SK-N-SH (cell line): ENCODE measurements around the gene MUC2. TPM values are rescaled to one million over a fixed set of nuclear protein-coding genes. Genes with fewer than 3 reads are reported as not detected.

Source experiments
- CTCF ChIA-PET: fragments of 300-600, 350-600 bp; formaldehyde crosslinking; extraction: SDS; loops from one replicate; lab custom pipeline; 2021; lab: Yijun Ruan, JAX
- POLR2A ChIA-PET: fragments of 350-600 bp; sonication (Branson Sonifier 250); formaldehyde crosslinking; extraction: SDS; loops from one replicate; lab custom pipeline; 2020; ENCODE audit warnings: antibody characterized with exemption, inconsistent platforms; lab: Yijun Ruan, JAX
- DNase-seq: peaks from one replicate; pipeline ENCODE4 v3.0.0; 2012
- H2AFZ ChIP-seq: fragments of 200-600 bp; sonication (generic); 2 replicates; pipeline ENCODE4 v1.8.1; 2016; ENCODE audit warnings: antibody characterized with exemption, mild to moderate bottlenecking, low read depth
- H3F3A ChIP-seq: fragments of 200-600 bp; sonication (generic); replicated peaks from 2 replicates; pipeline ENCODE3; 2016; ENCODE audit warnings: antibody characterized with exemption, mild to moderate bottlenecking; ENCODE audit not compliant: insufficient read depth
- H3K27ac ChIP-seq, 2 experiments: fragments of 200-500 bp in 1 of 2; fragments of 200-600 bp in 1 of 2; sonication (Bioruptor generic) in 1 of 2; sonication (generic), shearing (Covaris generic) in 1 of 2; 2 replicates each; pipeline versions ENCODE4 v1.5.1 to v1.6.1; 2014 to 2016; ENCODE audit warnings: low read depth in 2 of 2, inconsistent platforms in 1 of 2, low read length in 1 of 2, mild to moderate bottlenecking in 1 of 2, mixed read lengths in 1 of 2
- H3K27me3 ChIP-seq: fragments of 200-600 bp; sonication (generic), shearing (Covaris generic); 2 replicates; pipeline ENCODE4 v1.6.1; 2016; ENCODE audit warnings: mixed run types; ENCODE audit not compliant: insufficient read depth
- H3K36me3 ChIP-seq, 2 experiments: fragments of 200-500 bp in 1 of 2; fragments of 200-600 bp in 1 of 2; sonication (Bioruptor generic) in 1 of 2; sonication (generic) in 1 of 2; replicated peaks in 1 of 2; 2 replicates each; pipeline versions ENCODE3 to v1.5.1; 2014 to 2016; ENCODE audit warnings: low read length in 1 of 2, mild to moderate bottlenecking in 1 of 2; ENCODE audit not compliant: insufficient read depth in 2 of 2, control insufficient read depth in 1 of 2
- H3K4me1 ChIP-seq, 2 experiments: fragments of 200-500 bp in 1 of 2; fragments of 200-600 bp in 1 of 2; sonication (Bioruptor generic) in 1 of 2; sonication (generic), shearing (Covaris generic) in 1 of 2; 2 replicates each; pipeline versions ENCODE4 v1.5.1 to v1.6.1; 2014 to 2016; ENCODE audit warnings: low read depth in 1 of 2, low read length in 1 of 2, mixed run types in 1 of 2; ENCODE audit not compliant: insufficient read depth in 2 of 2, control insufficient read depth in 1 of 2
- H3K4me2 ChIP-seq: fragments of 200-600 bp; sonication (generic), shearing (Covaris generic); 2 replicates; pipeline ENCODE4 v1.6.1; 2017; ENCODE audit warnings: mixed run types
- H3K4me3 ChIP-seq, 2 experiments: fragments of 200-500 bp in 1 of 2; fragments of 200-600 bp in 1 of 2; sonication (Bioruptor generic) in 1 of 2; sonication (generic), shearing (Covaris generic) in 1 of 2; 2 replicates each; pipeline versions ENCODE4 v1.5.1 to v1.8.1; 2014 to 2016; ENCODE audit warnings: low read depth in 2 of 2, inconsistent platforms in 1 of 2, low read length in 1 of 2, mild to moderate bottlenecking in 1 of 2, mixed read lengths in 1 of 2, moderate library complexity in 1 of 2
- H3K79me2 ChIP-seq: fragments of 200-600 bp; sonication (generic); 2 replicates; pipeline ENCODE4 v1.8.1; 2017; ENCODE audit warnings: mild to moderate bottlenecking; ENCODE audit not compliant: insufficient read depth
- H3K9ac ChIP-seq: fragments of 200-600 bp; sonication (generic); 2 replicates; pipeline ENCODE4 v1.6.1; 2017; ENCODE audit warnings: mixed run types
- H3K9me2 ChIP-seq: fragments of 200-600 bp; sonication (generic); 2 replicates; pipeline ENCODE4 v1.6.1; 2017; ENCODE audit warnings: mixed run types
- H3K9me3 ChIP-seq: fragments of 200-600 bp; sonication (generic); 2 replicates; pipeline ENCODE4 v1.6.1; 2017; ENCODE audit warnings: mixed run types, mild to moderate bottlenecking, moderate library complexity
- H4K20me1 ChIP-seq: fragments of 200-600 bp; sonication (generic); 2 replicates; pipeline ENCODE4 v1.6.1; 2017; ENCODE audit warnings: mild to moderate bottlenecking, mixed run types; ENCODE audit not compliant: insufficient read depth
- CHD2 ChIP-seq: fragments of 150-350 bp; IDR thresholded peaks from 2 replicates; pipeline ENCODE4 v1.6.1; 2018; ENCODE audit warnings: low read length; ENCODE audit not compliant: partially characterized antibody
- FOXJ3 ChIP-seq: sonication (generic); formaldehyde crosslinking; IDR thresholded peaks from 2 replicates; pipeline ENCODE4 v1.5.1; 2020; ENCODE audit warnings: mild to moderate bottlenecking, missing genetic modification reagents
- GABPA ChIP-seq: IDR thresholded peaks from 2 replicates; pipeline ENCODE4 v1.4.0; 2012; ENCODE audit warnings: low read depth, mild to moderate bottlenecking
- GATA2 ChIP-seq: sonication (generic); formaldehyde crosslinking; IDR thresholded peaks from 2 replicates; pipeline ENCODE4 v1.5.0; 2020; ENCODE audit warnings: mild to moderate bottlenecking, missing genetic modification reagents
- JUND ChIP-seq: IDR thresholded peaks from 2 replicates; pipeline ENCODE4 v1.4.0; 2012
- MEF2A ChIP-seq: IDR thresholded peaks from 2 replicates; pipeline ENCODE4 v1.4.0; 2012; ENCODE audit warnings: low read depth, borderline replicate concordance
- NRF1 ChIP-seq: IDR thresholded peaks from 2 replicates; pipeline ENCODE4 v1.6.1; 2012; ENCODE audit warnings: low read depth, mild to moderate bottlenecking, low read length
- RFX5 ChIP-seq: IDR thresholded peaks from 2 replicates; pipeline ENCODE4 v1.6.1; 2012; ENCODE audit warnings: mild to moderate bottlenecking, improper control_type of control experiment, low read length
- RXRA ChIP-seq: IDR thresholded peaks from 2 replicates; pipeline ENCODE4 v1.4.0; 2012; ENCODE audit warnings: low read depth, mild to moderate bottlenecking, borderline replicate concordance
- TAF1 ChIP-seq: IDR thresholded peaks from 2 replicates; pipeline ENCODE4 v1.6.1; 2012; ENCODE audit warnings: low read depth, mild to moderate bottlenecking, low read length, moderate library complexity, borderline replicate concordance
- TCF12 ChIP-seq: IDR thresholded peaks from 2 replicates; pipeline ENCODE4 v1.4.0; 2012
- TEAD4 ChIP-seq: IDR thresholded peaks from 2 replicates; pipeline ENCODE4 v1.4.0; 2012; ENCODE audit warnings: mild to moderate bottlenecking, borderline replicate concordance; ENCODE audit not compliant: insufficient read depth
- WGBS: methylation state at CpG from one replicate; pipeline ENCODE4 v1.1.6; 2017; ENCODE audit warnings: low lambda C conversion rate; 5-methylcytosine and 5-hydroxymethylcytosine counted together
- polyA plus RNA-seq, 3 experiments: library from polyadenylated mRNA; depleted of rRNA; stranded (reverse); fragments of >200 nt; gene quantifications; 2 replicates each; pipeline ENCODE4 v1.2.3, GENCODE V29; 2012
- TF ChIP-seq, protein P1 (sequence below): IDR thresholded peaks from 2 replicates; pipeline ENCODE4 v1.4.0; 2012; ENCODE audit warnings: low read depth, borderline replicate concordance
- TF ChIP-seq, protein P2 (sequence below): fragments of 150-350 bp; IDR thresholded peaks from 2 replicates; pipeline ENCODE4 v1.6.1; 2016; ENCODE audit warnings: mild to moderate bottlenecking, low read depth, low read length
- TF ChIP-seq, protein P3 (sequence below): IDR thresholded peaks from 2 replicates; pipeline ENCODE4; 2012
- TF ChIP-seq, protein P4 (sequence below): IDR thresholded peaks from 2 replicates; pipeline ENCODE4 v1.4.0; 2012; ENCODE audit warnings: low read depth, borderline replicate concordance
- TF ChIP-seq, protein P5 (sequence below): IDR thresholded peaks from 2 replicates; pipeline ENCODE4 v1.6.1; 2012; ENCODE audit warnings: mild to moderate bottlenecking, low read depth, low read length, moderate library complexity

MUC2 gene
- polyA plus RNA-seq, 1 of the 3 experiments (the other 2 are of a cell fraction) = not detected

DNA sequence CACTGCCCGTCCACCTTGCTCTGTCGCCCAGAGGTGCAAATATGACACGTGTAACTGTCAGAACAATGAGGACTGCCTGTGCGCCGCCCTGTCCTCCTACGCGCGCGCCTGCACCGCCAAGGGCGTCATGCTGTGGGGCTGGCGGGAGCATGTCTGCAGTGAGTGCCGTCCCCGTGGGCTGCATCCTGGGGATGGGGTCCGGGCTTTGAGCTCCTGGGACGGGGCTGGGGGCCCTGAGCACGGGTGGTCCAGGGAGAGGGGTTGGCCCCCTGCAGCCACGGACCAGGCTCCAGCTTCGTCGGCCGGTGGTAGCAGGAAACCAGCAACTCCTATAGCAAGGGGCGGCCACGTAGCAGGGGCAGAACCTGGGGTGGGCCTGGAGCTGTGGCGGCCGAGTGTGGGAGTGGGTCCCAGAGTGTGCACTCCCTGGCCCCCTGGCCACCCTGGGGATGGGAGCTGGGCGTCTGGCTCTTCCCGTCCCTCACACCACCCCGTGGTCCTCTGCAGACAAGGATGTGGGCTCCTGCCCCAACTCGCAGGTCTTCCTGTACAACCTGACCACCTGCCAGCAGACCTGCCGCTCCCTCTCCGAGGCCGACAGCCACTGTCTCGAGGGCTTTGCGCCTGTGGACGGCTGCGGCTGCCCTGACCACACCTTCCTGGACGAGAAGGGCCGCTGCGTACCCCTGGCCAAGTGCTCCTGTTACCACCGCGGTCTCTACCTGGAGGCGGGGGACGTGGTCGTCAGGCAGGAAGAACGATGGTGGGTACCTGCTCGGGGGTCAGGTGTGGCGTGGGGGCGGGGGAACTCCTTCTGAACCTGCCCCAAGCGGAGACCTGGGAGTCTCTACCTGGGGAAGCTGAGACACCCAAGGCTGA, 10.1 kb downstream of the MUC2 start:
- no peak overlapping the region for H3K9ac ChIP-seq
- no peaks in the 10 kb centered on the region for H3K4me1 ChIP-seq
- H3K9me2 ChIP-seq = no peaks in the 10 kb centered on the region
- CTCF ChIA-PET = no interaction called here
- H3K4me3 ChIP-seq = no peak overlapping the region
- no peaks in the 10 kb centered on the region for H3K36me3 ChIP-seq
- POLR2A ChIA-PET = no interaction called here
- WGBS = 60% methylated on average over 30 of the region's 49 CpGs
- no peaks in the 10 kb centered on the region for H4K20me1 ChIP-seq
- H2AFZ ChIP-seq = no peak overlapping the region
- no peak for DNase-seq
- no peaks in the 10 kb centered on the region for H3K79me2 ChIP-seq
- no peak overlapping the region for H3K27ac ChIP-seq
- H3K27me3 ChIP-seq = no peaks in the 10 kb centered on the region; the same call in 1 of the 2 replicates
- H3F3A ChIP-seq = no peaks in the 10 kb centered on the region
- H3K4me2 ChIP-seq = no peak overlapping the region
- TF ChIP-seq MEF2A (no peak), TEAD4 (no peak), RFX5 (no peak), TCF12 (no peak), FOXJ3 (CRISPR knock-in tag) (no peak), JUND (no peak), TAF1 (no peak), RXRA (no peak), CHD2 (no peak), GABPA (no peak), NRF1 (no peak), GATA2 (CRISPR knock-in tag) (no peak)
- TF ChIP-seq, protein P1, sequence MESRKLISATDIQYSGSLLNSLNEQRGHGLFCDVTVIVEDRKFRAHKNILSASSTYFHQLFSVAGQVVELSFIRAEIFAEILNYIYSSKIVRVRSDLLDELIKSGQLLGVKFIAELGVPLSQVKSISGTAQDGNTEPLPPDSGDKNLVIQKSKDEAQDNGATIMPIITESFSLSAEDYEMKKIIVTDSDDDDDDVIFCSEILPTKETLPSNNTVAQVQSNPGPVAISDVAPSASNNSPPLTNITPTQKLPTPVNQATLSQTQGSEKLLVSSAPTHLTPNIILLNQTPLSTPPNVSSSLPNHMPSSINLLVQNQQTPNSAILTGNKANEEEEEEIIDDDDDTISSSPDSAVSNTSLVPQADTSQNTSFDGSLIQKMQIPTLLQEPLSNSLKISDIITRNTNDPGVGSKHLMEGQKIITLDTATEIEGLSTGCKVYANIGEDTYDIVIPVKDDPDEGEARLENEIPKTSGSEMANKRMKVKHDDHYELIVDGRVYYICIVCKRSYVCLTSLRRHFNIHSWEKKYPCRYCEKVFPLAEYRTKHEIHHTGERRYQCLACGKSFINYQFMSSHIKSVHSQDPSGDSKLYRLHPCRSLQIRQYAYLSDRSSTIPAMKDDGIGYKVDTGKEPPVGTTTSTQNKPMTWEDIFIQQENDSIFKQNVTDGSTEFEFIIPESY = no peak
- TF ChIP-seq, protein P2, sequence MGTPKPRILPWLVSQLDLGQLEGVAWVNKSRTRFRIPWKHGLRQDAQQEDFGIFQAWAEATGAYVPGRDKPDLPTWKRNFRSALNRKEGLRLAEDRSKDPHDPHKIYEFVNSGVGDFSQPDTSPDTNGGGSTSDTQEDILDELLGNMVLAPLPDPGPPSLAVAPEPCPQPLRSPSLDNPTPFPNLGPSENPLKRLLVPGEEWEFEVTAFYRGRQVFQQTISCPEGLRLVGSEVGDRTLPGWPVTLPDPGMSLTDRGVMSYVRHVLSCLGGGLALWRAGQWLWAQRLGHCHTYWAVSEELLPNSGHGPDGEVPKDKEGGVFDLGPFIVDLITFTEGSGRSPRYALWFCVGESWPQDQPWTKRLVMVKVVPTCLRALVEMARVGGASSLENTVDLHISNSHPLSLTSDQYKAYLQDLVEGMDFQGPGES = no peak
- TF ChIP-seq, protein P3, sequence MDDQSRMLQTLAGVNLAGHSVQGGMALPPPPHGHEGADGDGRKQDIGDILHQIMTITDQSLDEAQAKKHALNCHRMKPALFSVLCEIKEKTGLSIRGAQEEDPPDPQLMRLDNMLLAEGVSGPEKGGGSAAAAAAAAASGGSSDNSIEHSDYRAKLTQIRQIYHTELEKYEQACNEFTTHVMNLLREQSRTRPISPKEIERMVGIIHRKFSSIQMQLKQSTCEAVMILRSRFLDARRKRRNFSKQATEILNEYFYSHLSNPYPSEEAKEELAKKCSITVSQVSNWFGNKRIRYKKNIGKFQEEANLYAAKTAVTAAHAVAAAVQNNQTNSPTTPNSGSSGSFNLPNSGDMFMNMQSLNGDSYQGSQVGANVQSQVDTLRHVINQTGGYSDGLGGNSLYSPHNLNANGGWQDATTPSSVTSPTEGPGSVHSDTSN = no peak
- TF ChIP-seq, protein P4, sequence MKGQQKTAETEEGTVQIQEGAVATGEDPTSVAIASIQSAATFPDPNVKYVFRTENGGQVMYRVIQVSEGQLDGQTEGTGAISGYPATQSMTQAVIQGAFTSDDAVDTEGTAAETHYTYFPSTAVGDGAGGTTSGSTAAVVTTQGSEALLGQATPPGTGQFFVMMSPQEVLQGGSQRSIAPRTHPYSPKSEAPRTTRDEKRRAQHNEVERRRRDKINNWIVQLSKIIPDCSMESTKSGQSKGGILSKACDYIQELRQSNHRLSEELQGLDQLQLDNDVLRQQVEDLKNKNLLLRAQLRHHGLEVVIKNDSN = no peak
- TF ChIP-seq, protein P5, sequence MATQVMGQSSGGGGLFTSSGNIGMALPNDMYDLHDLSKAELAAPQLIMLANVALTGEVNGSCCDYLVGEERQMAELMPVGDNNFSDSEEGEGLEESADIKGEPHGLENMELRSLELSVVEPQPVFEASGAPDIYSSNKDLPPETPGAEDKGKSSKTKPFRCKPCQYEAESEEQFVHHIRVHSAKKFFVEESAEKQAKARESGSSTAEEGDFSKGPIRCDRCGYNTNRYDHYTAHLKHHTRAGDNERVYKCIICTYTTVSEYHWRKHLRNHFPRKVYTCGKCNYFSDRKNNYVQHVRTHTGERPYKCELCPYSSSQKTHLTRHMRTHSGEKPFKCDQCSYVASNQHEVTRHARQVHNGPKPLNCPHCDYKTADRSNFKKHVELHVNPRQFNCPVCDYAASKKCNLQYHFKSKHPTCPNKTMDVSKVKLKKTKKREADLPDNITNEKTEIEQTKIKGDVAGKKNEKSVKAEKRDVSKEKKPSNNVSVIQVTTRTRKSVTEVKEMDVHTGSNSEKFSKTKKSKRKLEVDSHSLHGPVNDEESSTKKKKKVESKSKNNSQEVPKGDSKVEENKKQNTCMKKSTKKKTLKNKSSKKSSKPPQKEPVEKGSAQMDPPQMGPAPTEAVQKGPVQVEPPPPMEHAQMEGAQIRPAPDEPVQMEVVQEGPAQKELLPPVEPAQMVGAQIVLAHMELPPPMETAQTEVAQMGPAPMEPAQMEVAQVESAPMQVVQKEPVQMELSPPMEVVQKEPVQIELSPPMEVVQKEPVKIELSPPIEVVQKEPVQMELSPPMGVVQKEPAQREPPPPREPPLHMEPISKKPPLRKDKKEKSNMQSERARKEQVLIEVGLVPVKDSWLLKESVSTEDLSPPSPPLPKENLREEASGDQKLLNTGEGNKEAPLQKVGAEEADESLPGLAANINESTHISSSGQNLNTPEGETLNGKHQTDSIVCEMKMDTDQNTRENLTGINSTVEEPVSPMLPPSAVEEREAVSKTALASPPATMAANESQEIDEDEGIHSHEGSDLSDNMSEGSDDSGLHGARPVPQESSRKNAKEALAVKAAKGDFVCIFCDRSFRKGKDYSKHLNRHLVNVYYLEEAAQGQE = no peak
- H3K9me3 ChIP-seq = no peaks in the 10 kb centered on the region
